BJ (cell line): Measurements from ENCODE around the gene AGPAT2. TPM values are rescaled to one million over a fixed set of nuclear protein-coding genes. Genes with fewer than 3 reads are reported as not detected.

ENCODE experiments used
- CTCF ChIA-PET: fragments of 350-600 bp; formaldehyde crosslinking; extraction: SDS; loops from one replicate; lab custom pipeline; 2021; ENCODE audit warnings: antibody characterized with exemption, inconsistent platforms; lab: Yijun Ruan, JAX
- POLR2A ChIA-PET: fragments of 300-600 bp; sonication (Branson Sonifier 250); formaldehyde crosslinking; extraction: SDS; loops from one replicate; lab custom pipeline; 2021; ENCODE audit warnings: antibody characterized with exemption; lab: Charles Lee
- DNase-seq: peaks from one replicate; pipeline ENCODE4 v3.0.0-alpha.2; 2011; ENCODE audit warnings: low read depth
- H3K27me3 ChIP-seq: 2 replicates; pipeline ENCODE4 v1.6.0; 2011; ENCODE audit warnings: low read length; ENCODE audit not compliant: control insufficient read depth, insufficient read depth
- H3K36me3 ChIP-seq: 2 replicates; pipeline ENCODE4 v1.5.1; 2011; ENCODE audit warnings: low read length; ENCODE audit not compliant: control insufficient read depth, insufficient read depth
- H3K4me3 ChIP-seq: 2 replicates; pipeline ENCODE4 v1.5.1; 2011; ENCODE audit warnings: low read depth, mild to moderate bottlenecking, control low read depth, low read length
- CTCF ChIP-seq: IDR thresholded peaks from 2 replicates; pipeline ENCODE4 v1.5.1; 2011; ENCODE audit warnings: low read depth, mild to moderate bottlenecking, control low read depth, inconsistent platforms, low read length, moderate library complexity; ENCODE audit not compliant: insufficient read depth
- polyA plus RNA-seq: library from polyadenylated mRNA; depleted of rRNA; stranded (reverse); fragments of >200 nt; gene quantifications from 2 replicates; pipeline ENCODE4 v1.2.3, GENCODE V29; 2011

AGPAT2 gene
- polyA plus RNA-seq, 1 experiment: 68.3 TPM

DNA sequence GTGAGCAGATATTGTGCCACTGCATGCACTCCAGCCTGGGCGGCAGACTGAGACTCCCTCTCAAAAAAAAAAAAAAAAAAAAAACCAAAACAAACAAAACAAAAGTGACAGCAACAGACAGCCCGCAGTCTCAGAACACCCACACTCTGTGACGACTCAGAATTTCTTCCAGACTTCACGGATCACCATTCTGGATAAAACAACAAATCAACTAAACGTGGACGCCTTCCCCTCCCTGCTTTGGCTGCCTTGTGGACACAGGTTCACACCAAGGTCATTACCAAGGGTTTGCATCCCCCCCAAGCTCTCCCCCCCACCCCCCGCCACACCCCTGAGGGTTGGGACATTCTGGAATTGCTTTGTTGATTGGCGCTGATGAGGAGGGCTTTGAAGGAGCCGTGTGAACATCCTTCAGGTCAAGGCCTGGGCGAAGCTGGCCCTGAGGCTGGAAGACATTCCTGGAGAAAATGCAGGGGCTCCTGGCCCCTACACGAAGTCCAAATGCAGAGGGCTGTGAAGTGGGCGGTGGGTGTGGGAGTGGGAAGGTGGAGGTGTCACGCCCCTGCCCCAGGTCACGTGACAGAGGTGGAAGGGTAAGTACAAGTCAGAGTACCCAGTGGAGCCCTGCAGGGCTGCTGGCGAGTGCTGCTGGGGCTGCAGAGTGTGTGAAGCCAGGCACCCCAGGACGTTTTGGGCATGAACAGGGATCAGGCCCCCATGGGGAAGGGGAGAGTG, 45.4 kb upstream of the AGPAT2 start:
- Histone ChIP-seq H3K27me3 (no peaks in the 10 kb centered on the region), H3K36me3 (no peaks in the 10 kb centered on the region), H3K4me3 (no peak overlapping the region)
- DNase-seq: no peak
- no peak for TF ChIP-seq CTCF
- ChIA-PET CTCF (no interaction called here), POLR2A (no interaction called here)

DNA sequence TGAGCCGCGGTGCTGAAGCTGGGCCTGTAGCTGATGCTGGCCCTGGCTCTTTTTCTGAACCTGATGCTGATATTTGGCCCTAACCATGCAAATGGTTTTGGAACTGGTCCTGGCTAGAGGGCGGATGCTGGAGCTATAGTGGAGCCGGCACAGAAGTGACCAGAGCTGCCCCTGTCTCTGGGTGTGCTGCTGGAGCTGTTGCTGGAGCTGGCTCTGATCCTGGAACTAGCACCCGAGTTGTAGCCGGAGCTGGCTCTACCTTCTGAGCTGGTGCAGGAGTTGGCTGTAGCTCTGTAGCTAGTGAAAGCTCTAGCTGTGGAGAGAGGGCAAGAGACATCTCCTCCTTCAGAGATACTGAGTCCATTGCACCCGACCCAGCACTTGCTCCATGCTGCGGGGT, 42.7 kb upstream of the AGPAT2 start:
- no peak for TF ChIP-seq CTCF
- no peak for DNase-seq
- ChIA-PET CTCF (interaction anchor here (1.1 kb wide), 1 partner anchor 31 kb away, joined by 3 read pairs; no protein-coding TSS in a partner anchor), POLR2A (no interaction called here)
- Histone ChIP-seq H3K36me3 (peaks cover 13% of the 10 kb centered on the region), H3K27me3 (no peaks in the 10 kb centered on the region), H3K4me3 (no peak overlapping the region)

DNA sequence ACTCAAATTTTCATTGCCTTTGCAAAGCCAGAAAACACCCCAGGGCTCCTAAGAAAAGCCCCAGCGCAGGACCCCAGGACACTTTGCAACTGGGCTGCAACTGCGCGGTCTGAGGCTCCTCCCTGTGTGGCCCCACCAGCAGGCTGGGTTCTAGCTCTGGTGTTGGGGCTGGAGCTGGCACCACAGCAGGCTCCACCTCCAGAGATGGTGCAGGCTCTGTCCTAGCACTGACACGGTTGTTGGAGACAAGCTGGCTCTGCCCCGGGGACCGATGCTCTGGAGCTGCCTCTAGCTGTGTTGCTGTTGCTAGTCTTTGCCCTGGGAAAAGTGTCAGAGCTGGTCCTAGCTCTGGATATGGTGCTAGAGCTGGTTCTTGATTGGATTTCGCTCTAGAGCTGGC, 41.9 kb upstream of the AGPAT2 start:
- CTCF ChIA-PET: interaction anchor here (0.6 to 2.1 kb wide), 11 partner anchors 9 to 335 kb away, joined by 3 to 10 read pairs (median 5); no protein-coding TSS in a partner anchor
- Histone ChIP-seq H3K4me3 (peak overlapping the region; percentile 97), H3K27me3 (no peaks in the 10 kb centered on the region), H3K36me3 (peaks cover 19% of the 10 kb centered on the region)
- DNase-seq: no peak
- no peak for TF ChIP-seq CTCF
- POLR2A ChIA-PET: interaction anchor here (0.6 kb wide), 1 partner anchor 19 kb away, joined by 3 read pairs; no protein-coding TSS in a partner anchor

GRCh38 chr9:136728548-136729123, 41.4 kb upstream of the AGPAT2 start:
- no peak for DNase-seq
- Histone ChIP-seq H3K4me3 (peak overlapping the region; percentile 97), H3K36me3 (peaks cover 22% of the 10 kb centered on the region), H3K27me3 (no peaks in the 10 kb centered on the region)
- no peak for TF ChIP-seq CTCF
- ChIA-PET POLR2A (interaction anchor here (0.6 kb wide), 3 partner anchors 10 to 84 kb away, joined by 3 to 4 read pairs (median 4); no protein-coding TSS in a partner anchor), CTCF (interaction anchor here (0.6 to 2.1 kb wide), 12 partner anchors 10 to 335 kb away, joined by 3 to 10 read pairs (median 5); no protein-coding TSS in a partner anchor)

DNA sequence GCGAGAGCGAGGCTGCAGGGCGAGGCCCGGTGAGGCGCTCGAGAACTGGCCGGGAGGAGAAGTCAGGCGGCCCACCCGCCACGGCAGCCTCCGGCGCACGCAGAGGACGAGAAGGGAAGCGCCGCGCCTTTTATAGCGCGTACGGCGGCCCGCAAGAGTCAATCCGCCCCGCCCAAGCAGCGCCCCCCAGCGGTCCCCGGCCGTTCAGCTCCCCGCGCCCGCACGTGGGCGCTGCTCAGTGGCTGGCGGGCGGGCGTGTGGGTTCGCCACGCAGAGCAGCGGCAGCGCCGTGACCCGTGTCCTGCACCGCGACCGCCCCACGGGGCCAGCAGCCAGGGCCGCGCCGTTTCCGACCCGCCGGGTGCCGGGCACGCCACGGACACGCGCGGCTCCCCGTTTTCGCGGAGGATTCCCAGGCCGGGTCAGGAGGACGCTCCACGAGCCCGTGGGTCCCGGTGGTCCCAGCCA, 40.9 kb upstream of the AGPAT2 start:
- ChIA-PET POLR2A (interaction anchor here (0.6 kb wide), 3 partner anchors 9 to 85 kb away, joined by 3 to 4 read pairs (median 4); no protein-coding TSS in a partner anchor), CTCF (interaction anchor here (0.5 to 2.1 kb wide), 12 partner anchors 13 to 336 kb away, joined by 3 to 10 read pairs (median 4); no protein-coding TSS in a partner anchor)
- H3K36me3 ChIP-seq: peaks cover 28% of the 10 kb centered on the region
- H3K4me3 ChIP-seq: peak overlapping the region; percentile 97
- no peaks in the 10 kb centered on the region for H3K27me3 ChIP-seq
- TF ChIP-seq CTCF: peak; percentile 72
- DNase-seq: peak; percentile 18
